HG02852 (cell line): ENCODE data around the gene SFSWAP.
"Not testable (repeated sequence)": the region's sequence is repeated elsewhere in the genome, so short reads cannot be mapped to it uniquely, and the experiment has no call there.

Source experiments
- ATAC-seq: cut with Tn5 transposase; IDR thresholded peaks from one replicate; pipeline ENCODE4 v1.9.1; 2021; ENCODE audit warnings: mild to moderate bottlenecking, moderate library complexity; ENCODE audit not compliant: unreplicated experiment

SFSWAP gene

DNA sequence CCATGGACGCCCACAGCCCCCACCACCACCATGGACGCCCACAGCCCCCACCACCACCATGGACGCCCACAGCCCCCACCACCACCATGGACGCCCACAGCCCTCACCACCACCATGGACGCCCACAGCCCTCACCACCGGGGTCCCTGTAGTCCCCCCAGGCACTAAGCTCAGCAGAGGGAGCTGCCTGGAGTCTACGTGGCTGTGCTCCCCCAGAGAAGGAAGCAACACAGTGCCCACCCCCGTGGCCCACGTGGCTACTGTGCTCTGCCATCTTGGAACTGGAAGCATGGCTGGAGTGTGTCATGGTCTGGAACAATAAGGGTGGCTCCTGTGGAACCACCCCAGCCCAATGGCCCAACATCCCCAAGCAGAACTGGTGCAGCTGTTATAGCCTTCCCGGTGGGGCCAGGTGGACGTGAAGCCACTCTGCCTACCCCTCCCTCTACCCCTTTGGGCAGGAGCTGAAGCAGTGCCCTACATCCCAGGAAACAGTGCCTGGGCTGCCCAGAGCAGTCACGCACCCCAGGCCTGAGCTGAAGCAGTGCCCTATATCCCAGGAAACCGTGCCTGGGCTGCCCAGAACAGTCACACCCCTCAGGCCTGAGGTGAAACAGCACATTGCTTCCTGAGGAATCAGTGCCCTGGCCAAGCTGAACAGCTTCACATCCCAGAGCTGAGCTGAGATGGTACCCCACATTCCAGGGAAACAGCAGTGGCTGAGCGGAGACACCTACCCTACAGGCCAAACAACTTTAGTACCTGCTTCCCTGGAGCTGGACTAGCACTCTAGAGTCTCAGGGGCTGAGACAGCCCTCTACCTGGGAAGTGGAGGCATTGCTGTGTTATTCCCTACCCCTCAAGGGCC is 9.0 kb upstream of the SFSWAP start:
- no peak for ATAC-seq

DNA sequence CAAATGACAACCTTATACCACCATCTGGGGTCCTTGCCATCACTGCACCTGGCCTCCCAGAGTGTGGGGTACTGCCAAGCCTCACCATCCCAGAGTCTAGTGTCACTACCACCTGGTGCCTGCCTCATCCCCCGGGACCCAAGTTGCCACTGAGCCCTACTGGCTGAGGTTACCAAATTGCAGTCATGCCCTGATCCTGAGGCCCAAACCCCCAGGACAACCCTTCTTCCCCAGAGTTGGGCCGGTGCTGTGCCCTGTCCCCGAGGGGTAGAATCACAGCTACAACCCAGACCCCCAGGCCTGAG is 8.4 kb upstream of the SFSWAP start:
- no peak for ATAC-seq

DNA sequence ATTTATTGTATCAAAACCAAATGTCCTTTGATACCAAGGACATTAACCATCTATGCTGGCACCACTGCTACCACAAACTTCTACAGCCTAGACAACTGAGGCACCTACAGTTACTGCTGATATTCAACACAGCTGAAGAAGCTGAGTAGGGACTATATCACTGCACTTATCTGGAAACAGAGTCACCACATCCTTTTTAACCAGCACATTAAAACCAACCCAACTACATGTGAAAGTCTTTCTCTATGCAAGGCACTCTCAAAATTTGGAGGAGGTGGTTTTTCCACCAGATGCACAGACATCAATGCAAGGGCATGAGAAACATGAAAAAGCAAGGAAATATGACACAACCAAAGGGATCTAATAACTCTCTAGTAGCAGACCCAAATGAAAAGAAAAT is 7.7 kb upstream of the SFSWAP start:
- ATAC-seq = no peak

DNA sequence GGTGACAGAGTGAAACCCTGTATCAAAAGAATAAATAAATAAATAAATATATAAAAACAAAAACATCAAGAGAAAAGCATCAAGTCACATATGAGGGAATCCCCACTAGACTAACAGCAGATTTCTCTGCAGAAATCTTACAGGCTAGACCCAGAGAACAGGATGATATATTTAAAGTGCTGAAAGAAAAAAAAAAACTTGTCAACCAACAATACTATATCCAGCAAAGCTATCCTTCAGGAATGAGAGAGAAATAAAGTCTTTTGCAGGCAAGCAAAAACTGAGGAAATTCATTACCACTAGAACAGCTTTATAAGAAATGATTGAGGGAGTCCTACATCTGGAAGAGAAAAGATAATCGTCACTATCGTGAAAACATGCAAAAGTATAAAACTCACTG is 6.4 kb upstream of the SFSWAP start:
- no peak for ATAC-seq

DNA sequence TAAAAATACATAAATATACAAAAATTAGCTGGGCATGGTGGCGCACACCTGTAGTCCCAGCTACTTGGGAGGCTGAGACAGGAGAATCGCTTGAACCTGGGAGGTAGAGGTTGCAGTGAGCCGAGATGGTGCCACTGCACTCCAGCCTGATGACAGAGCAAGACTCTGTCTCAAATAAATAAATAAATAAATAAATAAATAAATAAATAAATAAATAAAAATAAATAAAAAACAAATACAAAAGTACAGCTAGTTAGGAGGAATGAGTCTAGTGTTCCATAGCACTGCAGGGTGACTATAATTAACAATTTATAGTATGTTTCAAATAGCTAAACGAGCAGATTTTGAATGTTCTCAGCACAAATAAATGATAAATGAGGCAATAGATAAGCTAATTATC is 4.2 kb upstream of the SFSWAP start:
- ATAC-seq = not testable (repeated sequence)

DNA sequence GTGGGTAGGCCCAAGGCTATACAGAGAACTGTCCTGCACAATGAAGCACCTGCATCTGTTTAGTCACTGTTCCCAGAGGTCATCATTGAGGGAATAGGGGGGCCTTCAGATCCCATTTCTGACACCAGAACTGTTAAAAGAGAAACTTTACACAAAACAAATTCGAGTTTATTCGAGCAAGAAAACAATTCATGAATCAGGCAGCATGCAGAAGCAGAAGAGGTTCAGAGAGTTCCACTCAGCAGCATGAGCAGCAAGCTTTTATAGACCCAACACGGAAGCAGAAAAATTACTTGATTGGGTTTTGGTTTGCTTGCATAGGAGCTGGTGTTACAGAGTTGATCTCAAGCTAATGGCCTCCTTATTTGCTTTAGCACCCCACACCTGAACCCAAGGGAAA is 1.7 kb upstream of the SFSWAP start:
- ATAC-seq = no peak

DNA sequence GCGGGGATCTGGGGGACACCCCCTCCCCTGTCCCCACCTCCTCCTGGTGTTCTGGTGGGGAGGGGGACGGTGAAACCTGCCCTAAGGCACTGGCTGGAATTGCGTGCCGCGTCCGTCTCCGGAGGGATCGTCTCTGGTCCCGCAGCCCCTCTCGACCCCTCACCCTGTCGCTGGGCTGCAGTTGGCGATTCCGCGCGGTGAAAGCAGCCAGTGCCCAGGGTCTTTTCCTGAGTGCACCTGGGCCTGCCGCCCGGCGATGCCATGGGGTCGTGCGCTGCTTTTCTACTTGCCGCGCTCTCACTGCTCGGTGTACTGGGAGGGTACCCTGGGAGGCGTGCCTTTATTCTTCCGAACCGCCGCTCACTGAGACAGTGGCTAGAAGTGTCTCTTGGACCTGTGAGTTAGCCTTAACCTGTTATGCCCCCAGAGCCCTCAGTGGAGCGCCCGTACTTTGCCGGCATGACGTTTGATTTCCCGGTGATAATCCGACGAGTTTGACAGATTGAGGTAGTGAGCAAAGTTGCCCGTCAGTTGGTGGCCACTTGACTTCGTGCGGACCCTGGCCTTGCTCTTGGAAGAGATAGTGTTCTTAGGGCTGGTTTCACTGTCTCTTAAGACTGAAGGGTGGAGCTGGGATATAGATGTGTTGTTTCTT is 788 bp downstream of the SFSWAP start:
- ATAC-seq = no peak

DNA sequence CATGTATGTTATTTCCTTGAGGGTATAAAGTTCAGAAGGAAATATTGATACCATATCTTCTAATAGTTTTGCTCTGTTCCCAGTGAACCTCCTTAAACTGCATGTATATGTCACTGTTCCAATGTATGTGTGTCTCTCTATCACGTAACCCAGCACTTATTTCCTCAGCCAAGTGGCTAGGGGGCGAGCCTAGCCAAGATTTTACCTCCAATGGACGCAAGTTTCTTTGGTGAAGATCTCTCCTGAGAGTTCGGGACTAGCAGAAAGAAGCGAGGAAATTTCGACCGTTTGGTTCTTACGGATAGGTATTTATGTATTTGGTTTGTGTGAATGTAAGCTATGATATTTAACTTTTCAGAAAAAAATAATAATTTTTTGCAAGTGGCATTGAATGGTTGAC is 2.5 kb downstream of the SFSWAP start:
- no peak for ATAC-seq

DNA sequence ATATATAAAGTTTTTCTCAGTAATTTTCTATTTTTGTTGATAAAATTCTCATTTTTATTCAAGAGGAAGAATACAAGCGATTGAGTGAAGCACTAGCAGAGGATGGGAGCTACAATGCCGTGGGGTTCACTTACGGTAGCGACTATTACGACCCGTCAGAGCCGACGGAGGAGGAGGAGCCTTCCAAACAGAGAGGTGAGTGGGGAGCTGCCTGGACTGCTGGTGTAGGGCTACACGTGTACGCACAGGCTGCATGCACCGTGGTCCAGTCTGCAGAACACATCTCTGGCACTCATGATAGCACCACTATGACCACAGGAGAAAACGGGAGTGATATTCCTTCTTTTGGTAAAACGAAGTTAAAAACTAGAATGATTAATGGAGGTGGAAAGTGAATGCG is 3.9 kb downstream of the SFSWAP start:
- no peak for ATAC-seq

DNA sequence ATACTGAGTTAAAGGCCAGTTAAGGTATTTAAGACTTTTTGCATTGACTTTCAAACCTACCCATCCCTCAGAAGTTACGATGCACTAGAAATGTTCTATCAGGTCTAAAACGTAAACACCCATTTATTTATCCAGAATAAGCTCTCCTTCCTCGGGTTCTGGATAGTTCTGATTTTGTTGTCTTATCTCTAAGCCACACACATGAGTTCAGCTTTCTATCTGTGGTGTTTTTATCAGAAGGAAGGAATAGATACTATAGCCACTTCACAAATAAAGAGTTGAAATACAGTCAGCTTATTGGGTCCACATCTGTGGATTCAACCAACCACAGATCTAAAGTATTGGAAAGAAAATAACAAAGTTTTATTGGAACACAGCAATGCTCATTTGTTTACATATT is 5.4 kb downstream of the SFSWAP start:
- ATAC-seq = no peak

DNA sequence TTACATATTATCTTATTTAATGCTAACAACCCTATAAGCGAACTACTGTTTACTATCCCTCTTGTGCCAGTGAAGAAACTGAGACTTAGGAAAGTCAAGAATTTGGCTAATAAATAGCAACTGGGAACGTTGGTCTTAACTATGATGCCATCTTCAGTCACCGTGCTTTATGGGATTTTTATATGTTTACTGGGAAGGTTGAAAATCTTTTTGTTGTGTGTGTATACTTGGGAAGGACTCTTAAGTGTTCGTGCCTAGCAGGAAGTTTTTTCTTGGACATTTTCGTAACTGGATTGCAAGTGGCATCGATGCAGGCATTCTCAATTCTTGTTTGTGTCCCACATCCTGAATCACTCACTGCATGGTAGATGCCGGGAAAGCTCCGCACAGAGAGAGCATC is 9.4 kb downstream of the SFSWAP start:
- ATAC-seq = no peak

DNA sequence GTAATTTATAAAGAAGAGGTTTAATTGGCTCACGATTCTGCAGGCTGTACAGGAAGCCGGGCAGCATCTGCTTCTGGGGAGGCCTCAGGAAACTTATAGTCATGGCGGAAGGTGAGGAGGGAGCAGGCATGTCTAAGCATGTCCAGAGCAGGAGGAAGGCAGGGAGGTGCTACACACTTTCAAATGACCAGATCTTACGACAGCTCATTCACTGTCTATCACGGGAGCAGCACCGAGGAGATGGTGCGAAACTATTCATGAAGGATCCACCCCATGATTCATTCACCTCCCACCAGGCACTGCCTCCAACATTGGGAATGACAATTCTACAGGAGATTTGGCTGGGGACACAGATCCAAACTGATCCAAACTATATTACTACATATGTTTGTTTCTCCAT is 10.0 kb downstream of the SFSWAP start:
- ATAC-seq = no peak

DNA sequence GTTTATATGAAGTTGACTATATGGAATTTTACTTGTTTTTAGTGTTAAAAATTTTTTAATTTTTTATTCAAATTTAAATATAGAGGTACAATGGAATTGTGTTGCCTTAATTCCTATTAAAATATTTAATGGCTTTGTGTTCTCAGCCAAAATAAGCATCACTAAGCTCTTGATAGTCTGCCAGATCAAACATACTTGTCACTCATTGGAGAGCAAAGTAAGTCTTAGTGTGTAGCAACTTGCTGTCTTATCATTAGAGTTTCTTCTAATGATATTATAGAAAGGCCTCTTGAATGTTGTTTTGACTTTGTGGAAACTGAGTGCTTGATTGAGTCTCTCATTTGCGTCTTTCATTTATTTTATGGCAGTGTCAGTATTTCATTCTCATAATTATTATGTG is 10.7 kb downstream of the SFSWAP start:
- ATAC-seq = no peak

DNA sequence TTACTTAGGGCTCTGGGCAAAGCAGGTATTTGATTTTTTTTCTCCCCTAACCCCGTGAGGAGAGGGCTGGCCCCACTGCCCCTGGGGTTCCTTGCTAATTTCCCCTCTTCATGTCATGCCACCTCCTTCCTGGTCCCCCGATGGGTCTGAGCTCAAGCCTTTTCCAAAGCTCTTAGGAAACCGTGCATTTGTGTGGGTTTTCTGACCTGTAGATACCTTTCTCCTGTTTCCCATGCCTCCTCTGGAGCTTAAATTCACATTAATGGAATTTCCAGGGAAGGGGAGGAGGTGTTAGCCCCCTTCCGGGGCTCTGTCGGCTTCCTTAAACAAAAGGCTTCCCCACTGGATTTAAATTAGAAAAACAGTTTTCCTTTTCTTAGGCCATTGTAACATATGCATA is 12.6 kb downstream of the SFSWAP start:
- ATAC-seq = no peak

DNA sequence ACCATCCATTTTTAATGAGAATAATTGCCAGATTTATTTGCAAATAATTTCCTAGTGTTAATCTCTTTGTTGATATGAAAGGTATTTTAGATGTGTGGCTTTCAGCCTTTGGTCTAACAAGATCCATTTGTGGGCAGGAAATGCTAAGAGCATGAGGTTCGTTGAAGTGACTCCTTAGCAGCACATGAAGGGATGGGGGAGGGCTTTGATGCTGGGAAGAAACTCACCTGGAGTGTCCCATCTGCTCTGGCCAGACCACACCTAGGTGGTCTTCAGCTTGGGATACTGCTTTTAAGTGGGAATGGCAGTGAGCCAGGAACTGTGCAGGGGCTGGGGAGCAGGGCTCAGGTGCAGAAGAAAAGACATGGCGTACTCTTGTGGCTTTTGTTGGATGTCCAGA is 13.6 kb downstream of the SFSWAP start:
- ATAC-seq = no peak

DNA sequence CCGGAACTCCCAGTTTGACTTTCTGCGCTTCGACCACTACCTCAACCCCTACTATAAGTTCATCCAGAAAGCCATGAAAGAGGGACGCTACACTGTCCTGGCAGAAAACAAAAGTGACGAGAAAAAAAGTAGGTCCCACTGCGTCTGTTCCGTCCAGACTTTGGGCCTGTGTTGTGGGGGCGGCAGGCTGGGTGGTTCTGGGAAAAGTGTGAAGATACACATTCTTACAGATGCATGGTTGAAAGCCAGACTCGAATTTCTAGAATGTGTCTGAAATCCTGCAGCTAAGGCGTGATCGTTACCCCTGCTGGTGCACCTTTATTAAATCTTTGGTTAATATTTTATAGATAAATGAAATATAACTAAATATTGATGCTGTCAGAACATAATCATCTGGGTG is 14.6 kb downstream of the SFSWAP start:
- ATAC-seq = no peak

DNA sequence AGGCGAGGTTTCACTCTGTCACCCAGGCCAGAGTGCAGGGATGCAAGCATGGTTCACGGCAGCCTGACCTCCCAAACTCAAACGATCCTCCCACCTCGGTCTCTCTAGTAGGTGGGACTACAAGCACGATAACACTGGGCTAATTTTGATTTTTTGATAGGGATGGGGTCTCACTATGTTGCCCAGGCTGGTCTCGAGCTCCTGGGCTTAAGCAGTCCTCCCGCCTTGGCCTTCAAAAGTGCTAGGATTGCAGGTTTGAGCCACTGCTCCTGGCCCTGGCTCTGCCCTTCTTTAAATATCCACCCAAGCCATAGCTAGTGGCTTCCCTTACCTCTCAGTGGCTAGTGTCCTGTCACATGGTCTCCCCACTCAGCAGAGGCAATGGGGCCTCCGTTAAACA is 17.8 kb downstream of the SFSWAP start:
- ATAC-seq = no peak

DNA sequence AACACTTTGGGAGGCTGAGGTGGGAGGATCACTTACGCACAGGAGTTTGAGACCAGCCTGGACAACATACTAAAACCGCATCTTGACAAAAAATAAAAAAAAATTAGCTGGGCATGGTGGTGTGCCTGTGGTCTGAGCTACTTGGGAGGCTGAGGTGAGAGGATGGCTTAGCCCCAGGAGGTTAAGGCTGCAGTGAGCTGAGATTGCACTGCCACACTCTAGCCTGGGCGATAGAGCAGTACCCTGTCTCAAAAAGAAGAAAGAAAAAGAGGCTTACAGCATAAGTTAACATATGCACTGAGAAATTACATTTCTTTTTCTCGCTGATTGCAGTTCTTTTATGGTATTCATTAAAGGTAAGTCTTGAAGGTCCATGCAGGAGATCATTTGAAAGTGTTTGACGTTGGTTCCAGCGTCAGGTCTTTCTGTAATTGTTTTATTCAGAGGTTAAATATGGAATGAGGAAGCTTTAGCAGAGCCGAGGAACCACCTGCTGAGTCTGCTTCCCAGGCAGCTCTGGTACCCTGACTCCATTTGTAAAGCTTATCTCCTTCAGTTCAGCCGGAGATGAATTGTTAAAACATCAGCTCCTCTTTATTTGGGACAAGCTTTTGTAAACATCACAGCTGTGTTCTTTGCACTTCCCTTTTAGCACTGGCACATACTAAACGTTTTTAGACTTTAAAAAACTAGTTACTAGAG is 18.5 kb downstream of the SFSWAP start:
- ATAC-seq = no peak

DNA sequence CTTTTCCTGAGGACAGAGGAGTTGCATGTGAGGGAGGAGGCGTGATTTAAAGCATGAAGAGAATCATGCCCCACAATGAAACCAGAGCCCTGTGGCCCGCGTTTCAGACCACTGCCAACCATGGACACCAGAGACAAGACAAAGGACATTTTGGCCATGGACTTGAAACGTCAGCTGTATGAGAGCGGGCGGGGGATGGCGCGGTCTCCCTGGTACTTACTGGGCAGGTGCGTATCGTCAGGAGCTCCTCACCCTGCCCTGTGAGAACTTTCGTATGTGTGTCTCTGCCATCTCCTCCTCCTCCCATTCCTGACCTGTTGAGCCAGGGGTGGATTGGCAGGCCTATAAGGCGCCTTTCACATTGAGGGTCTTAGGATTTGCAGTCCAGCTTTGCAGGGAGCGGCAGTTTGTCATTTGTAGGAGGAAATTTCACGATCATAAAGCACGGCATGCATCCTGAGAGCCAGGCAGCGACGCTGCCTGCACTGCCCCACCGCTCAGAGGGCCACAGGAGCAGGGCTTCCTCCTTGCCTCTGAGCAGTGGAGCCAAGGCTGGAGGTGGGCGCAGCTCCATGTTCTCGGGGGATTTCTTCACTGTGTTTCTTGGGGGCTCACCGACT is 22.2 kb downstream of the SFSWAP start:
- ATAC-seq = no peak

DNA sequence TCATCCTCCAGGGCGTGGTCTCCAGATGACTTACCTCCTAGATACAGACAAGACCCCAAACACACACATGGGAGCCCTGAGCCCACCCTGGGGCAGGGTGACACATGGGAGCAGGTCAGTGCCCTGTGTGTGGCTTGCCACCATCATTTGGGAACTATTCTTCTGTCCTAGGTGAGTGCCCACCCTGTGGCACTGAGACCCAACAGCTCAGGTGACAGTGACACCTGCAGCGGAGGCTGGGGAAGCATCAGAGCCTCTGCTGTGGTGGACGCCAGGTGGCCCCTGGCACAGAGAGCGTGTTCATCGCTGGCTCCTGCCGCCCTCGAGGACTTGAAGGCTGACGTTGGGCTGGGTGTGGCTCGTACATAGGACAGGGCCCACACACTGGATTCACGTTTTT is 23.0 kb downstream of the SFSWAP start:
- no peak for ATAC-seq

DNA sequence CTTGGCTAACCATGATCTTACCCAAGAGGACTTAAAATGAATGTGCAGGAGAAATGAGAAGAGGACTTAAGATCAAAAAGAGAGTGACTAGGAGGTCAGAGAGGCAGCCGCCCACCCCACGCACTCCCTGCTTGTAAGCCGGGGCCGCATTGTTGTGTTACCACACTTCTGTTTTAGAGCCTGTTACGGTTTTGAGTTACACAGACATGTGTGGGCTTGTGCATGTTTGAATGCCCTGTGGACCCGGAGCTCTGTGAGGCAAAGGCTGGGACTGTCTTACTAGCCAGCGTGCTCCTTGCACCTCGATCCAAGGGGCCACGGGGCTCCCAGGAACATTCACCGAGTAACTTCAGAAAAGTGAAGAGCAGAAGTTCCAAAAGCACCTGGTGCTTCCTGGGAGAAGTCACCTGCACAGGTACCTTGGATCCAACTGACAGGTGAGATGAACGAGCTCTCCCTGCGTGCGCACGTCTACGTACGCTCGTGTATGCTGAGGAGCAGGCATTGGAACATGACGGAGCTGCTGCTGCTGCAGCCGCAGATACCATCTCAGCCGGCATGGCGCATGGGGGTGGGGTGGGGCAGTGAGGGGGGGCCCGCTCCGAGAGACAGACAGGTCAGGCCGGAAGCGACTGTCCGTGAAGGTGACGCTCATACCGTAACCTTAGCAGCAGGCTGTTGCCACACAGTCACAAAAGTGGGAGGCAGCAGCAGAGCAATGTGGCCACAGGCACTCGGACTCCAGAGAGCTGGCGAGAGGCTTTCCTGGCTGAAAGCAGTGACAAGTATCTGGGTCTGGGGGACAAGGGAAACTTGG is 23.7 kb downstream of the SFSWAP start:
- no peak for ATAC-seq
